ENCODE data around the gene DCPS.
"Not testable (repeated sequence)": the region's sequence is repeated elsewhere in the genome, so short reads cannot be mapped to it uniquely, and the experiment has no call there.

Gene DCPS

GRCh38 chr11:126391286-126391954, 87.6 kb downstream of the DCPS start:
- H3K27me3 ChIP-seq = no peaks in the 10 kb centered on the region
- H3K36me3 ChIP-seq = no peaks in the 10 kb centered on the region
- peaks cover 10% of the 10 kb centered on the region for H3K4me1 ChIP-seq
- DNase-seq = no peak
- TF ChIP-seq, protein P1, sequence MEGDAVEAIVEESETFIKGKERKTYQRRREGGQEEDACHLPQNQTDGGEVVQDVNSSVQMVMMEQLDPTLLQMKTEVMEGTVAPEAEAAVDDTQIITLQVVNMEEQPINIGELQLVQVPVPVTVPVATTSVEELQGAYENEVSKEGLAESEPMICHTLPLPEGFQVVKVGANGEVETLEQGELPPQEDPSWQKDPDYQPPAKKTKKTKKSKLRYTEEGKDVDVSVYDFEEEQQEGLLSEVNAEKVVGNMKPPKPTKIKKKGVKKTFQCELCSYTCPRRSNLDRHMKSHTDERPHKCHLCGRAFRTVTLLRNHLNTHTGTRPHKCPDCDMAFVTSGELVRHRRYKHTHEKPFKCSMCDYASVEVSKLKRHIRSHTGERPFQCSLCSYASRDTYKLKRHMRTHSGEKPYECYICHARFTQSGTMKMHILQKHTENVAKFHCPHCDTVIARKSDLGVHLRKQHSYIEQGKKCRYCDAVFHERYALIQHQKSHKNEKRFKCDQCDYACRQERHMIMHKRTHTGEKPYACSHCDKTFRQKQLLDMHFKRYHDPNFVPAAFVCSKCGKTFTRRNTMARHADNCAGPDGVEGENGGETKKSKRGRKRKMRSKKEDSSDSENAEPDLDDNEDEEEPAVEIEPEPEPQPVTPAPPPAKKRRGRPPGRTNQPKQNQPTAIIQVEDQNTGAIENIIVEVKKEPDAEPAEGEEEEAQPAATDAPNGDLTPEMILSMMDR (IDR thresholded peaks at IDR 0.05; ENCODE audit: low read depth, low read length) = no peak
- H3K9me3 ChIP-seq = no peaks in the 10 kb centered on the region
- H3K4me3 ChIP-seq (ENCODE audit: low read depth, low read length) = no peak overlapping the region

DNA sequence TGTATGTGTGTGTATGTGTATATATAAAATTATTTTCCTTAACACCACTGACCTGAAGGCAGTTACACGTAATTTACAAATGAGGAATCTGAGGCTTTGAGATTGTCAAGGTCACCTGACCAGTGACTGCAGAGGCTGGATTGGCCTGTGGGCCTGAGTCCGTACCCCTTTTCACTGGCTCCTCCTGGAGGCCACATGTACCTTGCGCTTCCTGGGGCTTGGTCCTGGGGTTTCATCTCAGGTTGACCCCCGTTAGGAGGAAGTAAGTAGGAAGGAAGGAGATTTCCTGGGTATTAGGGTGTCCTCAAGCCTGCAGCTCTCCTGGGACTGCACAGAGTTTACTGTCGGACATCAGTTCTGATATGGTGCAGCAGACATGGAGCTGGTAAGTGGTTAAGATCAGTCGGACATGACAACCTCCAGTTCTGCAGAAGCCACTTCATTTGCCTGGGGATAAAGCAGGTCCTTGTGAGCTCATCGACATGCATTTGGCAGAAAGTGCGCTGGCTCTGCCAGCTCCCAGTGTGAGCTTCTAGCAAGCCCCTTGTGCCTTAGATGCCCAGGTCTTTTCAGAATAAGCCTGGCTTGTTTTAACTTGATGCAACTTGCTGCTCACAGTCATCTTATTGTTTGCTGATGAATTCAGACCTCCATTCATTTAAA, 88.2 kb downstream of the DCPS start:
- DNase-seq = peak; percentile 34

GRCh38 chr11:126392633-126393013, 88.8 kb downstream of the DCPS start:
- no peak overlapping the region for H3K4me3 ChIP-seq (ENCODE audit: low read depth, low read length)

More for the DNA sequence above, 88.2 kb downstream of the DCPS start:
- TF ChIP-seq, protein P1 (IDR thresholded peaks at IDR 0.05; ENCODE audit: low read depth, low read length) = peak; percentile 39
- Histone ChIP-seq H3K4me3 (ENCODE audit: low read depth, low read length) (no peak overlapping the region), H3K36me3 (no peaks in the 10 kb centered on the region), H3K9me3 (no peaks in the 10 kb centered on the region), H3K4me1 (peaks cover 10% of the 10 kb centered on the region), H3K27me3 (no peaks in the 10 kb centered on the region)

DNA sequence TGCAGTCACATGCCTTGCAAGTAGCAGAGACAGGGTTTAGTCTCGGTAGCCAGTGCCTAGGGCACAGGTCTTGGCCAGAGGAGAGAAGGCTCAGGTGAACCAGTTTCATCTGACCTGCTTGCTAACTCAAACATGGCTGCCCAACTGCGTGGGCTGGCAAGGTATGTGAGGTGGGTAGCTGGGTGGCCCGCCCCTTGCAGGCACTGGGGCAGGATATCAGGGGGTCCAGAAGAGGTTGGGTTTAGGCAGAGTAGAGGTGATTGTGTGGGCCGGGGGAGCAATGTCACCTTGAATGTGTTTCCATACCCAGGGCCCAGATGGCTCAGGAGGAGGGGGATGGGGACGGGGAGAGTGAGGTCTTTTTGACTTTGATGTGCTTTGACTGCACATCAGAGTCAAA, 89.3 kb downstream of the DCPS start:
- TF ChIP-seq, protein P1 (IDR thresholded peaks at IDR 0.05; ENCODE audit: low read depth, low read length) = no peak
- H3K4me3 ChIP-seq (ENCODE audit: low read depth, low read length) = no peak overlapping the region
- DNase-seq = no peak
- H3K27me3 ChIP-seq = no peaks in the 10 kb centered on the region
- H3K36me3 ChIP-seq = no peaks in the 10 kb centered on the region
- no peaks in the 10 kb centered on the region for H3K9me3 ChIP-seq
- H3K4me1 ChIP-seq = peaks cover 10% of the 10 kb centered on the region

More at GRCh38 chr11:126392633-126393013, 88.8 kb downstream of the DCPS start:
- H3K4me1 ChIP-seq = peaks cover 10% of the 10 kb centered on the region
- TF ChIP-seq, protein P1 (IDR thresholded peaks at IDR 0.05; ENCODE audit: low read depth, low read length) = no peak
- H3K27me3 ChIP-seq = no peaks in the 10 kb centered on the region
- no peak for DNase-seq
- H3K36me3 ChIP-seq = no peaks in the 10 kb centered on the region
- H3K9me3 ChIP-seq = no peaks in the 10 kb centered on the region

DNA sequence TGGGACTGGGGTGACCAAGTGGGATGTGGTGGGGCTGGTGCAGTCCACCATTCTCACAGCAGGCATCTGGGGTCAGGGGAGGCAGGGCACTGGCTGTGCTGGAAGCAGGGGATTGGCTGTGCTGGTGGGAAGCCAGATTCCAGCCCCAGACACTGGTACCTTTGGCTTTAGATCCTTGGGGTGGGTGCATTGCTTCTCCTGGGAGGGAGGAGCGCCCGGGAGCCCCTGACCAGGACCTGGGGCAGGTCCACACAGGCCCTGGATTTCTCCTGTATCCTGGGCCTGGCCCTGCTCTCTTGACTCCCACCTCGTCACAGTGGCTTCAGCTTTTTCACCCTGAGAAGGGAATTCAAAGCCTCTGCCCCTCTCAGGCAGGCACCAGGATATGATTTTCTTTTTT, 90.2 kb downstream of the DCPS start:
- Histone ChIP-seq H3K36me3 (no peaks in the 10 kb centered on the region), H3K4me3 (ENCODE audit: low read depth, low read length) (no peak overlapping the region), H3K4me1 (peaks cover 10% of the 10 kb centered on the region), H3K27me3 (no peaks in the 10 kb centered on the region), H3K9me3 (no peaks in the 10 kb centered on the region)
- TF ChIP-seq, protein P1 (IDR thresholded peaks at IDR 0.05; ENCODE audit: low read depth, low read length) = no peak
- DNase-seq = no peak

GRCh38 chr11:126394634-126395072, 90.8 kb downstream of the DCPS start:
- H3K9me3 ChIP-seq; H3K4me3 ChIP-seq (ENCODE audit: low read depth, low read length); H3K36me3 ChIP-seq; H3K27me3 ChIP-seq; DNase-seq: not testable (repeated sequence)
- H3K4me1 ChIP-seq = peaks cover 10% of the 10 kb centered on the region

Measured in BE2C (cell line).